HG02981 (cell line): ENCODE measurements around the gene PKP1.

Experiments
- ATAC-seq: cut with Tn5 transposase; IDR thresholded peaks from one replicate; pipeline ENCODE4 v1.9.1; 2021; ENCODE audit warnings: mild to moderate bottlenecking, moderate library complexity; ENCODE audit not compliant: unreplicated experiment

PKP1 gene

GRCh38 chr1:201361652-201362504, 78.6 kb downstream of the PKP1 start:
- no peak for ATAC-seq

GRCh38 chr1:201362906-201363305, 79.6 kb downstream of the PKP1 start:
- ATAC-seq, result no peak

GRCh38 chr1:201363467-201363866, 80.2 kb downstream of the PKP1 start:
- no peak for ATAC-seq

- no peak for ATAC-seq
These were observed 81.5 kb downstream of the PKP1 start for GRCh38 chr1:201364808-201365105.

- no peak for ATAC-seq
These were observed 81.9 kb downstream of the PKP1 start for GRCh38 chr1:201365251-201365650.

GRCh38 chr1:201366696-201367095, 83.4 kb downstream of the PKP1 start:
- no peak for ATAC-seq

- no peak for ATAC-seq
These were observed 85.9 kb downstream of the PKP1 start for GRCh38 chr1:201369209-201369608.

- no peak for ATAC-seq
These were observed 87.2 kb downstream of the PKP1 start for GRCh38 chr1:201370500-201370899.

- no peak for ATAC-seq
These were observed 88.0 kb downstream of the PKP1 start for GRCh38 chr1:201371276-201371675.

- no peak for ATAC-seq
These were observed 88.5 kb downstream of the PKP1 start for GRCh38 chr1:201371792-201372191.

GRCh38 chr1:201374364-201374763, 91.1 kb downstream of the PKP1 start:
- ATAC-seq, result no peak

- ATAC-seq, result no peak
These were observed 91.9 kb downstream of the PKP1 start for GRCh38 chr1:201375169-201375568.

- no peak for ATAC-seq
These were observed 92.8 kb downstream of the PKP1 start for GRCh38 chr1:201376107-201376463.

- ATAC-seq, result no peak
These were observed 93.4 kb downstream of the PKP1 start for GRCh38 chr1:201376464-201377374.

GRCh38 chr1:201377611-201378092, 94.3 kb downstream of the PKP1 start, which contains the start of gene TNNT2:
TNNT2 (minus strand) TSS chr1:201377680; CDS start chr1:201373254, 4,426 bp downstream.
- no peak for ATAC-seq

- no peak for ATAC-seq
These were observed 95.5 kb downstream of the PKP1 start for GRCh38 chr1:201378804-201379203.

GRCh38 chr1:201379733-201380242, 96.5 kb downstream of the PKP1 start:
- no peak for ATAC-seq

- ATAC-seq, result no peak
These were observed 97.8 kb downstream of the PKP1 start for GRCh38 chr1:201381130-201381529.
